H1 (cell line): ENCODE data around the gene CNR1. TPM values are rescaled to one million over a fixed set of nuclear protein-coding genes. Genes with fewer than 3 reads are reported as not detected.

Experiments used
- BCL11A ChIP-seq, 2 experiments: IDR thresholded peaks; one replicate each; pipeline ENCODE4 v1.6.1; 2011; ENCODE audit warnings: low read depth in 2 of 2, low read length in 2 of 2, mild to moderate bottlenecking in 2 of 2
- CBX8 ChIP-seq: fragments of 300-800, 300-1000 bp; sonication (generic); IDR thresholded peaks from 2 replicates; pipeline ENCODE4 v1.7.1; 2016; ENCODE audit warnings: low read depth, low read length, borderline replicate concordance
- CEBPB ChIP-seq: IDR thresholded peaks from 2 replicates; pipeline ENCODE4 v1.6.1; 2012; ENCODE audit warnings: low read depth, low read length
- CHD2 ChIP-seq: IDR thresholded peaks from 2 replicates; pipeline ENCODE4 v1.6.1; 2012; ENCODE audit warnings: low read length, improper control_type of control experiment
- HDAC2 ChIP-seq, 2 experiments: fragments of 300-600 bp in 1 of 2; sonication (generic) in 1 of 2; IDR thresholded peaks; 2 replicates each; pipeline ENCODE4 v1.6.1; 2011 to 2012; ENCODE audit warnings: low read depth in 2 of 2, low read length in 2 of 2, mild to moderate bottlenecking in 2 of 2, moderate library complexity in 2 of 2, borderline replicate concordance in 1 of 2, inconsistent platforms in 1 of 2
- KDM5A ChIP-seq: fragments of 200-600 bp; IDR thresholded peaks from 2 replicates; pipeline ENCODE4 v1.7.1; 2012; ENCODE audit warnings: mild to moderate bottlenecking, low read length, inconsistent platforms, mixed read lengths
- NANOG ChIP-seq: IDR thresholded peaks from 2 replicates; pipeline ENCODE4 v1.6.1; 2011; ENCODE audit warnings: low read length, low read depth, mild to moderate bottlenecking, inconsistent platforms; ENCODE audit not compliant: insufficient read depth, poor library complexity, severe bottlenecking
- NRF1 ChIP-seq: IDR thresholded peaks from 2 replicates; pipeline ENCODE4 v1.6.1; 2011; ENCODE audit warnings: mild to moderate bottlenecking, low read depth, low read length, improper control_type of control experiment
- PHF8 ChIP-seq: fragments of 200-600 bp; sonication (generic); conservative IDR thresholded peaks from 2 replicates; pipeline ENCODE4 v1.7.1; 2012; ENCODE audit warnings: low read depth, mild to moderate bottlenecking, inconsistent platforms, low read length, moderate library complexity
- POLR2A ChIP-seq, 2 experiments: IDR thresholded peaks; 1 replicate in 1 of 2; 2 replicates in 1 of 2; pipeline ENCODE4 v1.6.1; 2011; ENCODE audit warnings: low read depth in 2 of 2, low read length in 2 of 2, mild to moderate bottlenecking in 2 of 2; ENCODE audit errors: control extremely low read depth in 1 of 2
- RAD21 ChIP-seq, 2 experiments: IDR thresholded peaks in 1 of 2; conservative IDR thresholded peaks in 1 of 2; 2 replicates each; pipeline ENCODE4 v1.6.1; 2011; ENCODE audit warnings: low read depth in 2 of 2, low read length in 2 of 2, improper control_type of control experiment in 1 of 2, inconsistent platforms in 1 of 2, mild to moderate bottlenecking in 1 of 2, moderate library complexity in 1 of 2
- RNF2 ChIP-seq: fragments of 200-900, 300-1000 bp; sonication (generic); IDR thresholded peaks from 2 replicates; pipeline ENCODE4 v1.7.1; 2016; ENCODE audit warnings: borderline replicate concordance, low read depth, mild to moderate bottlenecking, antibody characterized with exemption, low read length; ENCODE audit not compliant: poor library complexity, severe bottlenecking; ENCODE audit errors: missing control alignments
- RXRA ChIP-seq: IDR thresholded peaks from 2 replicates; pipeline ENCODE4 v1.6.1; 2011; ENCODE audit warnings: low read depth, mild to moderate bottlenecking, low read length, moderate library complexity; ENCODE audit not compliant: insufficient read depth
- SIN3A ChIP-seq, 2 experiments: IDR thresholded peaks in 1 of 2; conservative IDR thresholded peaks in 1 of 2; 2 replicates each; pipeline ENCODE4 v1.6.1; 2011 to 2012; ENCODE audit warnings: low read length in 2 of 2, improper control_type of control experiment in 1 of 2, low read depth in 1 of 2, mild to moderate bottlenecking in 1 of 2
- SIX5 ChIP-seq: IDR thresholded peaks from 2 replicates; pipeline ENCODE4 v1.6.1; 2011; ENCODE audit warnings: mild to moderate bottlenecking, low read depth, low read length
- SRF ChIP-seq: IDR thresholded peaks from 2 replicates; pipeline ENCODE4 v1.6.1; 2011; ENCODE audit warnings: mild to moderate bottlenecking, low read depth, low read length, moderate library complexity
- SUZ12 ChIP-seq: fragments of 200-600 bp; sonication (generic); IDR thresholded peaks from 2 replicates; pipeline ENCODE4 v1.6.1; 2012; ENCODE audit warnings: mild to moderate bottlenecking, inconsistent platforms, low read length, moderate library complexity, mixed read lengths
- TAF7 ChIP-seq: optimal IDR thresholded peaks from 2 replicates; pipeline ENCODE3; 2011; ENCODE audit warnings: low read depth, mild to moderate bottlenecking, inconsistent platforms, low read length, moderate library complexity, borderline replicate concordance
- TBP ChIP-seq: IDR thresholded peaks from 2 replicates; pipeline ENCODE4 v1.6.1; 2011; ENCODE audit warnings: low read depth, low read length, improper control_type of control experiment
- TCF12 ChIP-seq: IDR thresholded peaks from 2 replicates; pipeline ENCODE4 v1.6.1; 2011; ENCODE audit warnings: low read depth, mild to moderate bottlenecking, low read length
- ZNF274 ChIP-seq: IDR thresholded peaks from 2 replicates; pipeline ENCODE4 v1.7.0; 2012; ENCODE audit warnings: low read length, borderline replicate concordance; ENCODE audit errors: extremely low read depth
- polyA plus RNA-seq, 7 experiments: library from polyadenylated mRNA; depleted of rRNA in 3 of 7; stranded (reverse) in 5 of 7; unstranded in 2 of 7; fragments of >200 nt in 5 of 7; fragments of 200-250 nt in 2 of 7; gene quantifications; 1 replicate in 5 of 7; 2 replicates in 1 of 7; 4 replicates in 1 of 7; pipeline versions ENCODE4 v1.2.1 to v1.2.3, GENCODE V29; 2011 to 2013; ENCODE audit warnings: missing spikeins in 2 of 7, mixed read lengths in 2 of 7
- total RNA-seq: library from RNA; stranded (reverse); fragmentation: NEBNext Ultra II Directional; extraction: Animal tissue kit (Norgen Biotek cat#: 25700); gene quantifications from 2 replicates; pipeline ENCODE4 v1.2.1, GENCODE V29; 2021
- TF ChIP-seq, protein P1 (sequence below): IDR thresholded peaks from 2 replicates; pipeline ENCODE4 v1.6.1; 2012; ENCODE audit warnings: low read length, inconsistent platforms

CNR1 gene
- total and polyA plus RNA-seq, 2 of the 8 experiments (the other 6 are each of a cell fraction or from before 2014, with no cell fraction given), result 0.83 to 3.1 TPM

DNA sequence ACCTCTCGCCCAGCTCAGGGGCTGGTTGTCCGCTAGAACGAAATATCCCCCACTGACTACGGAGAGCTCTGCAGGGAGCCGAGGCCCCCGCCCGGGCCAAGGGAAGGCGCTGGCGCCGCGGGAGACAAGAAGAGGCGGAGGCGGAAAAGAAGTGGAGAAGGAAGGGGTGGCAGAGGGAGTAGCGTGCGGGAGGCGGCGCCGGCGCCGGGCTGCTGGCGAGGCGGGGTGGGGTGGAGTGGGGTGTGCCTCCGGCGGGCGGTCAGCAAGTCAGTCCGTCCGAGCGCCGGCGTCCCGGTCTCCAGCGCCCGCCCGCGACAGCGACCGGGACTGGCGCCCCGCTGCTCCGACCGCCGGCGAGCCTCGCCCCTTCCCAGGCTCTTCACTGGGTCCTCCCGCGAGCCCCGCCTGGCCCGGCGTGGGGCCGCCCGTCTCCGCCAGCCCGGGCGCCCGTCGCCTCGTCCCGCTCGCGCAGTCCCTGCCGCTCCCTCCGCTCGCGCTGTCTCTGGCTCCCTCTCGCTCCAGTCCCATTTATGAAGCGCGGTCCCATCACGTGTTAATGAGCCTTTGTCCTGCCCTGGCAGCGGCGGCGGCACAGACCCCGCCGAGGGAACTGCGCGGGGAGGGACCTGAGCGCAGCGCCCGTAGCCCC is at the start of gene CNR1 (continued):
- TF ChIP-seq RAD21 (IDR thresholded peaks at IDR 0.05 in 1 of 2, conservative IDR thresholded peaks at IDR 0.05 in 1 of 2; ENCODE audit: low read depth in 2 of 2, low read length in 2 of 2), result no peak
- TF ChIP-seq PHF8, result 0 out of 2 replicates have a peak, but pooled peaks have one; percentile 9
- no peak for TF ChIP-seq CHD2
- TF ChIP-seq SIN3A (conservative IDR thresholded peaks at IDR 0.05 in 1 of 2, IDR thresholded peaks at IDR 0.05 in 1 of 2; ENCODE audit: low read depth in 1 of 2, low read length in 2 of 2), result no peak
- TF ChIP-seq RXRA, result no peak
- TF ChIP-seq RNF2, result peak; percentile 31
- no peak for TF ChIP-seq HDAC2 (IDR thresholded peaks at IDR 0.05; ENCODE audit: borderline replicate concordance in 1 of 2, low read depth in 2 of 2, low read length in 2 of 2)
- TF ChIP-seq NANOG, result no peak
- TF ChIP-seq KDM5A, result no peak
- TF ChIP-seq TCF12, result no peak
- no peak for TF ChIP-seq SIX5
- 0 out of 3 replicates have a peak, but pooled peaks of 1 of the 2 experiments have one; percentile 32 for TF ChIP-seq POLR2A (IDR thresholded peaks at IDR 0.05; ENCODE audit: control extremely low read depth in 1 of 2, low read depth in 2 of 2, low read length in 2 of 2)
- TF ChIP-seq CBX8, result no peak
- no peak for TF ChIP-seq ZNF274
- TF ChIP-seq SUZ12, result peak; percentile 66
- no peak for TF ChIP-seq SRF
- no peak for TF ChIP-seq TAF7
- TF ChIP-seq NRF1, result no peak
- TF ChIP-seq, protein P1, sequence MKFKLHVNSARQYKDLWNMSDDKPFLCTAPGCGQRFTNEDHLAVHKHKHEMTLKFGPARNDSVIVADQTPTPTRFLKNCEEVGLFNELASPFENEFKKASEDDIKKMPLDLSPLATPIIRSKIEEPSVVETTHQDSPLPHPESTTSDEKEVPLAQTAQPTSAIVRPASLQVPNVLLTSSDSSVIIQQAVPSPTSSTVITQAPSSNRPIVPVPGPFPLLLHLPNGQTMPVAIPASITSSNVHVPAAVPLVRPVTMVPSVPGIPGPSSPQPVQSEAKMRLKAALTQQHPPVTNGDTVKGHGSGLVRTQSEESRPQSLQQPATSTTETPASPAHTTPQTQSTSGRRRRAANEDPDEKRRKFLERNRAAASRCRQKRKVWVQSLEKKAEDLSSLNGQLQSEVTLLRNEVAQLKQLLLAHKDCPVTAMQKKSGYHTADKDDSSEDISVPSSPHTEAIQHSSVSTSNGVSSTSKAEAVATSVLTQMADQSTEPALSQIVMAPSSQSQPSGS, result no peak
- TF ChIP-seq BCL11A (IDR thresholded peaks at IDR 0.05; ENCODE audit: low read depth in 2 of 2, low read length in 2 of 2), result no peak
- no peak for TF ChIP-seq TBP
- TF ChIP-seq CEBPB, result no peak
